ENCODE results near the gene TLE5.

DNA sequence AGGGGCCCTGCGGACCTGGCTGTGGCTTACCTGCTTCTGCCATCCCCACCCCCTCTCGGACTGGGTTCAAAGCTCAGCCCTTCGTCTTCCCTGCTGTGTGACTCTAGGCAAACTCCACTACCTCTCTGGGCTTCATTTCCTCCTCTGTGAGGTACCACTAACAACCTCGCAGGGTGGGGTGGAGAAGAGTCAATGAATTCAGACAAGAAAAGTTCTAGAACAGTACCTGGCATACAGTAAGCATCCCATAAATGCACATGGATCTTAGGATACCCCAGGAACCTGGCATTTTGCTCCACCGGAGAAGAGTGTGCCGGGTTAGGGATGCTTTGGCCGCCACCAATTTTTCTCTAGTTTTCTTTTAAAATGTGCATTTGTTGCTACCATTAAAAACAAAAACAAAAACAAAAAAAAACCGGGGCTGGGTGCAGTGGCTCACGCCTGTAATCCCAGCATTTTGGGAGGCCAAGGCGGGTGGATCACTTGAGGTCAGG, 3.4 kb downstream of the TLE5 start:
- TF ChIP-seq, protein P1, sequence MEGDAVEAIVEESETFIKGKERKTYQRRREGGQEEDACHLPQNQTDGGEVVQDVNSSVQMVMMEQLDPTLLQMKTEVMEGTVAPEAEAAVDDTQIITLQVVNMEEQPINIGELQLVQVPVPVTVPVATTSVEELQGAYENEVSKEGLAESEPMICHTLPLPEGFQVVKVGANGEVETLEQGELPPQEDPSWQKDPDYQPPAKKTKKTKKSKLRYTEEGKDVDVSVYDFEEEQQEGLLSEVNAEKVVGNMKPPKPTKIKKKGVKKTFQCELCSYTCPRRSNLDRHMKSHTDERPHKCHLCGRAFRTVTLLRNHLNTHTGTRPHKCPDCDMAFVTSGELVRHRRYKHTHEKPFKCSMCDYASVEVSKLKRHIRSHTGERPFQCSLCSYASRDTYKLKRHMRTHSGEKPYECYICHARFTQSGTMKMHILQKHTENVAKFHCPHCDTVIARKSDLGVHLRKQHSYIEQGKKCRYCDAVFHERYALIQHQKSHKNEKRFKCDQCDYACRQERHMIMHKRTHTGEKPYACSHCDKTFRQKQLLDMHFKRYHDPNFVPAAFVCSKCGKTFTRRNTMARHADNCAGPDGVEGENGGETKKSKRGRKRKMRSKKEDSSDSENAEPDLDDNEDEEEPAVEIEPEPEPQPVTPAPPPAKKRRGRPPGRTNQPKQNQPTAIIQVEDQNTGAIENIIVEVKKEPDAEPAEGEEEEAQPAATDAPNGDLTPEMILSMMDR (IDR thresholded peaks at IDR 0.05): no peak
- TF ChIP-seq POLR2A (IDR thresholded peaks at IDR 0.05): no peak
